Measurements from ENCODE around the gene MYO5B.

- TF ChIP-seq CTCF (IDR thresholded peaks at IDR 0.05; ENCODE audit: insufficient read depth, low read length, poor library complexity, severe bottlenecking) (no peak), EZH2phosphoT487 (conservative IDR thresholded peaks at IDR 0.05; ENCODE audit: low read length) (no peak)
Measured at GRCh38 chr18:49993299-49993698, 201.6 kb downstream of the MYO5B start.
